ENCODE results near the gene BHLHE23.
A peak's percentile ranks its signal among the peaks of the same experiment; 100 is the strongest.
"Not testable (repeated sequence)": the region's sequence is repeated elsewhere in the genome, so short reads cannot be mapped to it uniquely, and the experiment has no call there.

Gene BHLHE23

DNA sequence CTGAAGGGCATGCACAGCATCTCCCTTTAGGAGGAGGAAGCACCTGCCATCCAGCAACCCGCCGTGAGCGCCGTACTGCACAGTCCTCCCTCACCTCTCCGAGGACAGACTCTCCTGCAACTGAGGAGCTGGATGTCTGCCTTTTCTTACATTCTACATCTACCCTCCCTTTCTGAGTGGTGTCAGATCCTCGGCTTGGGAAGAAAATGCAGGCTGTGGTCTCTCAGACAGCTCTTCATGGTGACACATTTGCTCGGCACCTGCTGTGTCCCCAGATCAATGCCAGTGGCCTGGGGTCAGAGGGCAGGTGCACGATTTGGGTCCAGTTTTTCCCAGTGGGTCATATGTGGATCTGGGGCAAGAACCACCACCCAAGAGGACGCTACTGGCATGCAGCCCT, 40.1 kb upstream of the BHLHE23 start:
- Mint-ChIP-seq H3K36me3 (no peaks in the 10 kb centered on the region), H3K4me3 (no peak overlapping the region), H3K4me1 (no peaks in the 10 kb centered on the region), H3K27me3 (peaks cover 1% of the 10 kb centered on the region), H3K27ac (no peak overlapping the region), H3K9me3 (no peaks in the 10 kb centered on the region)

DNA sequence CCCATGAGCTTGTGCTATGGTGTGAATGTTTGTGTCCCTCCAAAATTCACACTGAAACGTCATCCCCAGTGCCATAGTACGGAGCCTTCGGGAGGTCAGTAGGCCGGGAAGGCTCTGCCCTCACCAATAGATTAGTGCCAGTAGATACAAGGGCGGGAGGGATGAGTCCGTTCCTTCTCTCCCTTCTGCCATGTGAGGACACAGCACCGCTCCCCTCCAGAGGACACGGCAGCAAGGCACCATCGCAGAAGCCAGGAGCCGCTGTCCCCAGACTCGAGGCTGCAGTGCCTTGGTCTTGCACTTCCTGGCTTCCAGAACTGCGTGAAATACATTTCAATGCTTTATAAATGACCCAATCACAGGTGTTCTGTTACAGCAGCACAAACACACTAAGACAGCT, 39.2 kb upstream of the BHLHE23 start:
- Mint-ChIP-seq H3K9me3 (no peaks in the 10 kb centered on the region), H3K4me1 (no peaks in the 10 kb centered on the region), H3K4me3 (no peak overlapping the region), H3K27ac (no peak overlapping the region), H3K27me3 (peaks cover 2% of the 10 kb centered on the region), H3K36me3 (no peaks in the 10 kb centered on the region)

DNA sequence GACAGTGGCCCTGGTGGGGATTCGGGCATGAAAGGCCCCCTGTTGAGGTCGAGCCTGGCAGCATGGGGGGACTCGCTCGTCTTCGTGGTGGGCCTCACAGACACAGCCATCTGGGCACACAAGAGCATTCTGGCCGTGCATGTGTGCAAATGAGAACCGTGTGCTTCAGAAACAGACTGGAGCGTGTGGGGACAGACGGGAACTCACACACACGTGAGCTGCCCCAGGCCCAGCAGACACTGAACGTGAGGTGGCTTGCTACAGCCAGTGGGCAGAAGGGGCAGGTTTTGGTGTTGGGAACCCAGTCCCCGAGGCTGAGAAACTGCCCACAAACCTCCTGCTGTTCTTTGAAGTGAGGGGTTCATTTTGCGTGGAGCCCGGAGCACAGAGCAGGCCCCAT, 38.6 kb upstream of the BHLHE23 start:
- no peaks in the 10 kb centered on the region for H3K4me1 Mint-ChIP-seq
- H3K4me3 Mint-ChIP-seq = no peak overlapping the region
- no peak overlapping the region for H3K27ac Mint-ChIP-seq
- H3K36me3 Mint-ChIP-seq = no peaks in the 10 kb centered on the region
- H3K9me3 Mint-ChIP-seq = no peaks in the 10 kb centered on the region
- H3K27me3 Mint-ChIP-seq = peaks cover 7% of the 10 kb centered on the region

DNA sequence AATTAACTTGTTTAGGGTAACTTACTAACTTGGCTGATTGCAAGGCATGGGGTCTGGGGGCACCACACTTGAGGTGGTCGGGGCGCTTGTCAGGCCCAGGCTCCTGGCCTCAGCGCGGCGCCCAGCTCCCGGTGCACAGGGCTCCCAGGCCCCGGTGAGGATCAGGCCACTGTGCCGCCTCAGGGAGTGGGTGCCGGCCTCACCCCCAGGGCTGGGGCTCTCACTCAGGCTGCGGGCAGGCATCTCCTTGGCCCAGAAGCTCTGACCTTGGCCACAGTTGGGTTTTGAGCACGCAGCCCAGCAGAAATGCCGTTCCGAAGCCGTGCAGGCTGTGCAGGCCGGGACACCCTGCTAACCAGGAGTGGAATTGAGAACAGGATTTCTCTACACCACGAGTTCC, 37.8 kb upstream of the BHLHE23 start:
- Mint-ChIP-seq H3K27ac (no peak overlapping the region), H3K9me3 (no peaks in the 10 kb centered on the region), H3K4me3 (no peak overlapping the region), H3K36me3 (no peaks in the 10 kb centered on the region), H3K27me3 (peaks cover 12% of the 10 kb centered on the region), H3K4me1 (no peaks in the 10 kb centered on the region)

- H3K27ac Mint-ChIP-seq = no peak overlapping the region
- no peak overlapping the region for H3K4me3 Mint-ChIP-seq
- no peaks in the 10 kb centered on the region for H3K36me3 Mint-ChIP-seq
- H3K27me3 Mint-ChIP-seq = peaks cover 14% of the 10 kb centered on the region
- no peaks in the 10 kb centered on the region for H3K4me1 Mint-ChIP-seq
- no peaks in the 10 kb centered on the region for H3K9me3 Mint-ChIP-seq
Observed at GRCh38 chr20:63044204-63044600, 37.4 kb upstream of the BHLHE23 start.

- Mint-ChIP-seq H3K27ac (no peak overlapping the region), H3K9me3 (no peaks in the 10 kb centered on the region), H3K4me3 (no peak overlapping the region), H3K27me3 (peaks cover 14% of the 10 kb centered on the region), H3K4me1 (no peaks in the 10 kb centered on the region), H3K36me3 (no peaks in the 10 kb centered on the region)
Observed at GRCh38 chr20:63043348-63044203, 36.8 kb upstream of the BHLHE23 start.

- Mint-ChIP-seq H3K27me3 (peaks cover 14% of the 10 kb centered on the region), H3K36me3 (no peaks in the 10 kb centered on the region), H3K27ac (no peak overlapping the region), H3K4me1 (no peaks in the 10 kb centered on the region), H3K9me3 (no peaks in the 10 kb centered on the region), H3K4me3 (no peak overlapping the region)
Observed at GRCh38 chr20:63042448-63043071, 35.8 kb upstream of the BHLHE23 start.

- H3K9me3 Mint-ChIP-seq = no peaks in the 10 kb centered on the region
- no peaks in the 10 kb centered on the region for H3K36me3 Mint-ChIP-seq
- H3K27ac Mint-ChIP-seq = no peak overlapping the region
- no peaks in the 10 kb centered on the region for H3K4me1 Mint-ChIP-seq
- no peak overlapping the region for H3K4me3 Mint-ChIP-seq
- peaks cover 14% of the 10 kb centered on the region for H3K27me3 Mint-ChIP-seq
Observed at GRCh38 chr20:63041776-63042175, 35.0 kb upstream of the BHLHE23 start.

DNA sequence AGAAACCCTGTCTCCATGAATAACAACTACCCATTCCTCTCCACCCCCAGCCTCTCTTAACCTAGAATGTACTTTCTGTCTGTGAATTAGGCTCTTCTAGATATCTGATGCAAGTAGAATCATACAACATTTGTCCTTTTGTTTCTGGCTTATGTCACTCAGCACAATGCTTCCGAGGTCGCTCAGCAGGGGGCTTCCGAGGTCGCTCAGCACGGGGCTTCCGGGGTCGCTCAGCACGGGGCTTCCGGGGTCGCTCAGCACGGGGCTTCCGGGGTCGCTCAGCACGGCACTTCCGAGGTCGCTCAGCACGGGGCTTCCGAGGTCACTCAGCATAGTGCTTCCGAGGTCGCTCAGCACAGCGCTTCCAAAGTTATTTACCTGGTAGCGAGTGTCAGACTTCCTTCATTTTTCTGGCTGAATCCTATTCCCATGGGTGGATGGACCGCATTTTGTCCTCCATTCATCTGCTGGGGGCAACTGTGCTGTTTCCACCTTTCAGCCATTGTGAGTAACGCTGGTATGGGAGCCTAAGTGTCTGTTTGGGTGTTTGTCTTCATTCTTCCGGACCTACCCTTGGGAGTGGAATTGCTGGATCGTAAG, 31.0 kb upstream of the BHLHE23 start:
- no peak overlapping the region for H3K4me3 Mint-ChIP-seq
- no peaks in the 10 kb centered on the region for H3K36me3 Mint-ChIP-seq
- peak overlapping the region; percentile 9 for H3K27ac Mint-ChIP-seq
- no peaks in the 10 kb centered on the region for H3K9me3 Mint-ChIP-seq
- peaks cover 5% of the 10 kb centered on the region for H3K4me1 Mint-ChIP-seq
- peaks cover 20% of the 10 kb centered on the region for H3K27me3 Mint-ChIP-seq

- peaks cover 7% of the 10 kb centered on the region for H3K4me1 Mint-ChIP-seq
- no peak overlapping the region for H3K4me3 Mint-ChIP-seq
- H3K27me3 Mint-ChIP-seq = peaks cover 20% of the 10 kb centered on the region
- no peaks in the 10 kb centered on the region for H3K36me3 Mint-ChIP-seq
- H3K27ac Mint-ChIP-seq = no peak overlapping the region
- no peaks in the 10 kb centered on the region for H3K9me3 Mint-ChIP-seq
Observed at GRCh38 chr20:63036291-63036690, 29.5 kb upstream of the BHLHE23 start.

- no peaks in the 10 kb centered on the region for H3K36me3 Mint-ChIP-seq
Observed at GRCh38 chr20:63035603-63036185, 28.9 kb upstream of the BHLHE23 start.

DNA sequence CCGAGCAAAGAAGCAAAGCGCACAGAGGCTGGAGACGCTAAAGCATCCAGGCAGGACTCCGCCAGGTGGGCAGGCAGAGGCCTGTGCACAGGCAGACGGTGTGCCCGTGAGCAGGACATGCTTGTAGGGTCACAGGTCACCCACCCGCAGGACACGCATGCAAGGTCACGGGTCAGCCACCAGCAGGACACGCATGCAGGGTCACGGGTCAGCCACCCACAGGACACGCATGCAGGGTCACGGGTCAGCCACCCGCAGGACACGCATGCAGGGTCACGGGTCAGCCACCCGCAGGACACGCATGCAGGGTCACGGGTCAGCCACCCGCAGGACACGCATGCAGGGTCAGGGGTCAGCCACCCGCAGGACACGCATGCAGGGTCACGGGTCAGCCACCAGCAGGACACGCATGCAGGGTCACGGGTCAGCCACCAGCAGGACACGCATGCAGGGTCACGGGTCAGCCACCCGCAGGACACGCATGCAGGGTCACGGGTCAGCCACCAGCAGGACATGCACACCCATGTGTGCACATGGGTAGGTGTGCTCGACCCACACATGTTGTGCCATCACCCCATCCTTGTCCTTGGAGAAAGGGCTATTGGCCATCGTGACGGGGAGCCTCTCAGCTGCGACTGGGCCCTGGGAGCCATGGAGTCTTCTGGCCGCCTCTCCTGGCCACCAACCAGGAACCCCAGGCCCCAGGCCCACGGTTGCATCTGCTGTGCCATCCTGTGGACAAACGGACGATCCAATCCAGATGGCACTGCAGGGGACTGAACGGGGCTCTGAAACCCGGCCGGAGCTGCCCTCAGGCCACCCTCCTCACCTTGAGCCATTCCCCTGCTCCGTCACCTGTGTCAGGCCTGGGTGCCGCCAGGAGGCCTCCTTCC, 28.2 kb upstream of the BHLHE23 start:
- H3K27me3 Mint-ChIP-seq = peaks cover 11% of the 10 kb centered on the region
- H3K4me1 Mint-ChIP-seq, H3K4me3 Mint-ChIP-seq: not testable (repeated sequence)

More at GRCh38 chr20:63035603-63036185, 28.9 kb upstream of the BHLHE23 start:
- Mint-ChIP-seq H3K27ac (no peak overlapping the region), H3K27me3 (peaks cover 17% of the 10 kb centered on the region), H3K9me3 (no peaks in the 10 kb centered on the region), H3K4me3 (no peak overlapping the region), H3K4me1 (peaks cover 7% of the 10 kb centered on the region)

GRCh38 chr20:63033794-63034709, 27.3 kb upstream of the BHLHE23 start:
- Mint-ChIP-seq H3K4me3 (no peak overlapping the region), H3K27ac (no peak overlapping the region), H3K9me3 (no peaks in the 10 kb centered on the region), H3K4me1 (peaks cover 7% of the 10 kb centered on the region), H3K27me3 (peaks cover 7% of the 10 kb centered on the region), H3K36me3 (no peaks in the 10 kb centered on the region)

More for the DNA sequence above, 28.2 kb upstream of the BHLHE23 start:
- H3K27ac Mint-ChIP-seq, H3K9me3 Mint-ChIP-seq, H3K36me3 Mint-ChIP-seq: not testable (repeated sequence)
